AG20443 (cell line): ENCODE measurements around the gene ZBTB7C.

ENCODE experiments used
- DNase-seq: peaks from one replicate; pipeline ENCODE4 v3.0.0; 2012; ENCODE audit warnings: low spot score, mixed read lengths

ZBTB7C gene

DNA sequence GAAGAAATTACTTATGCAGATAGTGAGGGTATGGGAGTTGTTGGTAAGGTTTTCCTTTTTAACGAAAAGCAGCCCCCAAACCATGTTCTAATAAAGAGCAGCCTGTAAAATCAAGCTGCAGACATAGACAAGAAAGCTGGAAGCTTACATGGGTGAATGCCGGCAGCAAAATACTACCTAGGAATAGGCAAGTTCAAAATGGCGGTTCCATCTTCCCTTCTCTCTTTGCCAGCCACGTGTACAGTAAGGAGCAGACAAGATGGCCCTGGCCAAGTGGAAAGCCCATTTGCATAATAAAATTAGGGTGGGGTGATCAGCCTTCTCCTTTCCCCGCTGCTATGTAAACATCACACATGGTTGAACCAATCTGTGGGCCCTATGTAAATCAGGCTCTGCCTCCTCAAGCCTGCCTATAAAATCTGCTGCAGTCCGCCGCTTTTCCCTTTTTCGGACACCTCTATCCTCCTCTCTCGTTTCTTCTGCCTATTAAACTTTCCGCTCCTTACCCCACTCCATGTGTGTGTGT lies 155.0 kb downstream of the ZBTB7C start:
- no peak for DNase-seq

DNA sequence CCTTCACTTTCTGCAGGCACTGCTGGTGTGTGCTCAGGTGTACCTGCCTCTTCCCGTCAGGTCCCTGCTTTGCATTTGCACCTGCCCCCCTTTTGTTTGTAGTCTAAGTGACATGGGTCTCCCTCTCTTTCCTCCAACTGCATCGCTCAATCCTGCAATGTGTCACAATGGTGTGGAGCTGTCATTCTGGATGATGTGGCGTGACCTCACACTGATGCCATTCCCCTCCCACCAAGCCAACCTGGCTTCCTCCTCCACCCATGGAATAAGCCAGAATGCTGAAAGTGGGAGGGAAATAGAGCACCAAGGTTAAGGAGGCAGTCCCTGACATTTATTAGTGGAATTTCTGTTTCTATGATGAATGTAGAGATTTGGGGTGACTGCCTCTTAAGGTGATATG lies 156.7 kb downstream of the ZBTB7C start:
- DNase-seq = no peak

DNA sequence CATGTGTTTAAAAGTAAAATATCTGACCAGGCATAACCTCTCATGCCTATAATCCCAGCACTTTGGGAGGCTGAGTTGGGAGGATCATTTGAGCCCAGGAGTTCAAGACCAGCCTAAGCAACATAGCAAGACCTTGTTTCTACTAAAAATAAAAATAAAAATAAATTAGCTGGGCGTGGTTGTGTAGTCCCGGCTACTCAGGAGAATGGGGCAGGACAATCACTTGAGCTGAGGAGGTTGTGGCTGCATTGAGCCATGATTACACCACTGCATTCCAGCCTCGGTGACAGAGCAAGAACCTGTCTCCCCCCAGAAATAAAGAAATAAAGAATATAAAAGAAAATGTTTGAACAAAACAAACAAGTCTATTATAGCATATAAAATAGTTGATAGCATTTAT lies 158.3 kb downstream of the ZBTB7C start:
- DNase-seq = no peak

DNA sequence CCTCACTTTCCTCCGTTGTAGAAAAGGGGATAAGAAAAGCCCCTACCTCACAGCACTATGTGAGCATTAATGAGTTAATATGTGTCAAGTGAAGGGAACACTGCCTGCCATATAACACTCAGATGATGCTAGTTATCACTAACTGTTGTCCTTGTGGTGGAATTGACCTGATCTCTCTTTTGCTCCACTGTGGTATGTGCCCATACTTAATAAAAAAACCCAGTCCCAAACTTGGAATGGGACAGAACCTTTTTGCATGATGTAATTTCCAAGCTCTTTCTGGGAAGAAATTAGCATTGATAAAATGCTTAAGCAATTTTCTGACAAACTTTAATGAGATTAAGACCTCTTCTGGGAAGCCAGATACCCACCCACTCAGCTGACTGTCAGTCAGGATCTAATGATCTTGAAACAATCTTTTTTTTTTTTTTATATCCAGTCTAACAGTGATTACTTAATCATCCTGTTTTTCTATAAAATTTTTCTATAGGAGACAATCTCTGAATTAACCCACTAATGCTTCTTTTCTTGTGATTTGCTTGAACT lies 158.7 kb downstream of the ZBTB7C start:
- no peak for DNase-seq

DNA sequence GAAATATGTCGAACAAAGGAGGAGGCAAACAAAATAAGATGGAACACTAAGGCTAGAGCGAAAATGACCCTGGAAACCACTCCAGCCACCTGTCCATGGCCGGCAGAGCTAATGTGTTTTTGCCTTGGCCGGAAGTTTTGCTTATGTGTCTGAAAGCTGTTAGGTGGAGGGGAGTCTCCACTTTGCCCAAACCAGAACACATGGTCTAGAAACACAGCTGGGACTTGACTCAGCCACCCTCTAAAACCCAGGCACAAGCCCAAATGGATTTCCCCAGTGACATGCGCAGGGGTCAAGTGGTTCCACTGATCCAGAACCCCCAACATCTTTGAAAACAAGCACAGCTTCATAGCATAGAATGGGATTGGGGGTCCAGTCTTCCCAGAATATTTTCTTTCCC lies 159.3 kb downstream of the ZBTB7C start:
- DNase-seq = no peak

DNA sequence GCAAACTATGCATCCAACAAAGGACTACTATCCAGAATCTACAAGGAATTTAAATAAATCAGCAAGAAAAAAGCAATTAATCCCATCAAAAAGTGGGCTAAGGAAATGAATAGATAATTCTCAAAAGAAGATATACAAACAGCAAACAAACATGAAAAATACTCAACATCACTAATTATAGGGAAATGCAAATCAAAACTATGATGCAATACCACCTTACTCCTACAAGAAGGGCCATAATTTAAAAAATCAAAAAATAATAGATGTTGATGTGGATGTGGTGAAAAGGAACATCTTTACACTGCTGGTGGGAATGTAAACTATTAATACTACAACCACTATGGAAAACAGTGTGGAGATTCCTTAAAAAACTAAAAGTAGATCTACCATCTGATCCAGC lies 164.7 kb downstream of the ZBTB7C start:
- DNase-seq = no peak

DNA sequence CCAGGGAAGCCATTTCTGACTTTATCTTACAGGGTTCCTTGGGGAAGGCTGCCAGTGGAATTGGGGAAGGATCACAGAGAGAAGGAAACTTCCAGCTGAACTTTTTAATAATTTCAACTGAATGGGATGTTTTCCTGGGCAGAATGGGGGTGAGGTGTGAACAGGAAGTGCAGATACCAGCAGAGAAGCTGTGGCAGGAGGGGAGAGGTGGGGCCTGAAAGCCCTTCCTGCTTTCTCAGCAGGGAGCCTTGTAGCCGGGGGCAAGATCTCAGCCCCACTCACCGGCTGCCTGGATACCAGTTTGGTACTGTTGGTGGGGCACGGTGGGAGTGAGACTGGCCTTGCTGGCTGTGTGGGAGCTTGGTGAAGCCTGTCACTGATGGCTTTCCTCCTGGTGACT lies 170.5 kb downstream of the ZBTB7C start:
- DNase-seq = no peak

DNA sequence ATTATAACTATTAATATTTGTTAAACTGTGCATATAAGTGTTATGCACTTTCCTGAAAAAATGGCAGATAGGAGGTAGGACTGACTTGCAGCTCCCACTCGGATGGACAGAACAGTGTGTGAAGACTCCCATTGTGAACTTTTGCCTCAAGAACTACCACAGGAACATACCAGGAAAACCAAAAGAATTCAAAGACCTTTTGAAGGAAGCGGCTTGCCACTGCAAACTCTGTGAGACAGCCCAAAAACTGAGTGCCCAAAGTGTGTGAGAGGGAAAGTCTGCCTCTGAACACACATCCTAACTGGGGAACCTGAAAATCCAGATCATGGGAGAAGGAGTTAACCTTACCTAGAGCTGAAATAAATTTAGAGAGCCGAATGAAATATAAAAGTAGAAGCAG lies 171.0 kb downstream of the ZBTB7C start:
- no peak for DNase-seq

DNA sequence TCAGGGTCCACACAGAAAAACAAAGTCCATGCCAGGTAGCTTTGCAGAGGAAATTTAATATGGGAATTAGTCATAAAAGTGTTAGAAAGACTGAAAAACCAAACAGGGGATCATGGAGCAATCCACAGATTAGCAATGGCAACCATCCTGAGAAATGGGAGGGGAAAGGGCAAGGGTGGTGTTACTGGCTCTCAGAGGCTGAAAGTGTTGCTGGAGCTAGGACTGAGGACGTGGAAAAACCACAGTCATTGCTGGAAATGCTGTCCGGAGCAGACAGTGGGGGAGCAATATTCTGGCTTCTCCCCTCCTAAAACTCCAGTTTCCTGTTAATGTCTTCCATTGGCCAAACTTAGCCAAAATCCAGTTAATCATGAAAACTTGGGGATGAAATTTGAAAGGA lies 172.4 kb downstream of the ZBTB7C start:
- no peak for DNase-seq

DNA sequence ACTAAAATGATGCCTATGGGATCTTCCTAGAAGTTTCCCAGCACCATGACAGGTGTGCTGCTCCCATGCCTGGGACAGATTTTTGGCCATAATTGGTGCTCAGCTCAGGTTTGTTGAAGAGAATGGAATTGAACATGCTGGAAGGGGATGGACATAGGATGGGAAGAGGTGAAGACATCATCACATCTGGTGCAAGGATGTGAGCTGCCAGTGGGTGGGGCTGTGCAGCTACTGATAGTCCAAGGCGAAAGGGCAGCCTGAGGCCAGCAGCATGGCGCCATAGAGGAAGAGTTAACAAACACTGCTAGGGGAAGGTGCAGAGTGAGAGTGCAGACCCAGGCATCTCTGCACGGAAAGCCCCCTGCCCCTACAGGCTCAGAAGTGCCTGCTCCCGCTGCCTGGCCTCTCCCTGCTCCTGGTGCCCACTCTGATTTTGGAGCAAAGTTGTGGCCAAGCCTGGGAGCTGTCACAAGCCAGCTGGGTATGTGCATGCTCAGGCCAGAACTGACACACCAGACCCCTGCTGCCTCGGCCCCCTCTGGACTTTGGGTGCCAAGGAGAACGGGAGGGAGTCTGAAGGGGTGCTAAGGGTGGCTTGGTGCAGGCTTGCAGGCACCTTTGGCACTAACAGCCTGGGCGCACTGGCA lies 178.6 kb downstream of the ZBTB7C start:
- peak; percentile 84 for DNase-seq

DNA sequence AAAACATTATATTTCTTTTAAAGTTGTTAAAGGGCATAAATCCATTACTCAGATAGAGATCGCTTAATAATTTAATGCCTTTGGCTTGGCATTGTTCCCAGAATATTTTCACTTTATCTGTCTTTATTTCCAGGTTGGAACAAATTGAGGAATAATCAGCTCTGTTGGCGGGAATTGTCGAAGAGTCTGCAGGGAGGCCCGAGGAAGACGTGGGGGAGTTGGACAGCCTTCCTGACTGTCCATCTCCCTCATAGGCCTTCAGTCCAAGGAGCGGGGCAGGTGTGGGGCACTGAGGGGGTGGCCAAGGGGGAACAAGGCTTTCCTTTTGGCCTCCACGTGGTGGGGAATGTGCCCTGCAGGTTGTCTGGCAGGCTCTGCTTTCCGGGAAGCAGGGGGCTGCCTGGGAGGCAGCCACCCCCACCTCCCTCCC lies 179.6 kb downstream of the ZBTB7C start:
- no peak for DNase-seq

DNA sequence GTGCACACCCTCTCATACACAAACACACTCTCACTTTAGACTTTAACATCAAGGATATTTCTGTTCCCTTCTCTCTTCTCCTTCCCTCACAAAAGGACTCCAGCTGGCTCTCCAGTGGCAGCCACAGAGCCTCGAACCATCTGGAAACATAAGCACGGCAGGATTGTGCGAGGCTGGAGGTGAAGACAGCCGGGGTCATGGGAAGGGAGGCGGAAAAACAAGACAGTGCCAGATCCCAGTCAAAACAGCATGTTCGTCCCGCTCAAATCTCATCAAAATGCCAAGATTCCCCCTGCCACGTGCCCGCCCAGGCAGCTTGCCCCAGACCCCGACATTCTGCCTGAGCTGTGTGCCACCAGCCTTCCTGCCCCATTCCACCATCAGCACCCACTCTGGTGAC lies 180.3 kb downstream of the ZBTB7C start:
- DNase-seq = no peak

DNA sequence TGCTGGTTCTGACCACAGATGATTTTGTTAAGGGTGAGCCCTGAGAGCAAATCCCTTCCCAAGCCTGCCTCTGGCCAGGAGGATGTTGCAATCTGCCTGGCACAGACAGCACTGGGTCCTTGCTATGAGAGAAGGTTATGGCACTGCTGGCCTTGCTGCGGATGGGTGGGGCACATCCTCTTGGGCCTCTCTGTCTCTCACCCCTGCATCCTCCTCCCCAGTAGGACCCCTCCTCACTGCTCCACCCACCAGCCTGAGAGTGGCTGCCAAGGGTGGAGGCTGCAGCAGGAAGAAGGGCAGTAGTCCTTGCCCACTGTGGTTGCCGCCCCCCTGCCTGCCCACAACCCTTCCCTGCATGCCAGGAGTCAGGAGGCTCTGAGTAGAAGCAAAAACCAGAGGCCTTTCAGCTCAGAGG lies 180.9 kb downstream of the ZBTB7C start:
- DNase-seq = peak; percentile 38

DNA sequence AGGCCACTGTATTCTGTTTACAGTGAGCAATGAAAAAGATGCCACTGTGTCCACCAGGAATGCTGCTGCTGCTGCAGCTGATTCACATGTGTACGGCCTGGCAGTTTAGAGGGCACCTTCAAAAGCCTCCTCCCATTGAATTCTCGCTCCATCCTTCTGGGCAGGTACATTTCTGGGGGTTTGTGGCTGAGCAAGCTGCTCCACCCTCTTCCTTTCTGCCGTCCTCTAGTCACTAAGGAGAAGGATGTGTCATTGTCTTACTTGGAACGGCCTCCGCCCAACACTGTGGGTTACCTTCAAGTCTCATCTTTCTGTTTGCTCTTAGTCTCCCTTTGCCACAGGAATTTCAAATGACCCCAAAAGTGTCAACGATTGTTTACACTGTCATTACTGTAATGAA lies 182.0 kb downstream of the ZBTB7C start:
- no peak for DNase-seq

DNA sequence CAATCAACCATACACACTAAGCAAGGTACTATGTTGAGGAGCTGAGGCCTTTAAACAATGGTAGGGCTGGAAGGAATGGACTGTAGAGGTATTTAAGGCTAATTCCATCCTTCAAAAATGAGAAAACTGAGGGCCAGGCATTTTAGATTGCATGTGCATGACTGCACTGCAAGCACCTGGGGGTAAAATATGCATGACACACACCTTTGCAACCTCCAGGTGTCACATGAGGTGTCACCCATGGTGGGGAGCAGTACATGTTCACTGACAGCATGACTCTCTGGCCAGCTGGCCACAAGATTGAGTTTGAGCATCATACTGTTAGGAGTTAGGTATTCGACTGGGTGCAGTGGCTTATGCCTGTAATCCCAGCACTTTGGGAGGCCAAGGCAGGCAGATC lies 182.8 kb downstream of the ZBTB7C start:
- no peak for DNase-seq

DNA sequence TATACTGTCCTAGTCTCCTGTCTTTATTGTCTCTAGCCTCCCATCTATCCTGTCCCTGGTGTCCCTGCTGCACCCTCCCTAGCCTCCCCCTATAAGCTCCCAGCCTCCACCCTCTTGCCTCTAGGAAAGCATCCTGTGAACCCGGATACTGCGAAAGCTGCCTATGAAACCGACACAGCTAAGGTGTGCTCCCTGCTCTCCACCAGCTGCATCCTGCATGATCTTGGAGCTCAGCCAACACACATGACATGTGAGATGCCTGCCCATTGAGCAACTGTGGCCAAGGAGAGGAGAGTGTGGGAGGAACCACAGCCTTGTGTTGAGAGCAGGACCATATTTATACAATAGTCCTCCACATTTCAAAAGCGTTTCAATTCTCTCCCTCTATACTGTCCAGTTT lies 187.1 kb downstream of the ZBTB7C start:
- no peak for DNase-seq

DNA sequence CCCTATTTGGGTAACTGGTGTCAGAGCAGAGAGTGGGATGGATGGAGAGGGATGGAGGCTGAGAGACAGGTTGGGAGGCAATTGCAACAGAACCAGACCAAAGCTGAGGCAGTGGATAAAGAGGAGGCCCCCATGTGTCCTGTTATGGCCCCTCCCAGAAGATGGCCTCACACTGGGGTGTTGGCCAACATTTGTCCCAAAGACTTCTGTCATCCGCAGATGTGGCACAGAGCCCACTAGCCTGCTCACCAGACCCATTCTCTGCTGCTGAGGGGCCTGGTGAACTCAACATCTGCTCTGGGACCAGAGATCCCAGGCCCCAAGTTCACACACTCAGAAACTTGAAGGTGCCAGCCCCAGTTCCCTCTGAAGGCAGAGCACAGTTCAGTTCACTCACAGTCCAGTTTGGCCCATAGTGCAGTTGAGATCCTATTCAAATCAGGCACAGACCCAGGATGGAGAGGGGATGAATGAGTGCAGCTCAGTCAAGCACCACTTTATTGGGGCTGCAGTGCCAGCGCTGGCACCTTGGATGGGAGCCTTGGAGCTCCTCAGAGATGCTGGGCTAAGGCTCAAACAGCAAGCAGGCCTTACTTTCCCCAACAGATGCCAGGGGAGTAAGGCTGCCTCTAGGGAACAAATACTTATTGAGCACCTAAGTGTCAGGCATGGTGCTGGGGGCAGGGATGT lies 189.2 kb downstream of the ZBTB7C start:
- DNase-seq = no peak

DNA sequence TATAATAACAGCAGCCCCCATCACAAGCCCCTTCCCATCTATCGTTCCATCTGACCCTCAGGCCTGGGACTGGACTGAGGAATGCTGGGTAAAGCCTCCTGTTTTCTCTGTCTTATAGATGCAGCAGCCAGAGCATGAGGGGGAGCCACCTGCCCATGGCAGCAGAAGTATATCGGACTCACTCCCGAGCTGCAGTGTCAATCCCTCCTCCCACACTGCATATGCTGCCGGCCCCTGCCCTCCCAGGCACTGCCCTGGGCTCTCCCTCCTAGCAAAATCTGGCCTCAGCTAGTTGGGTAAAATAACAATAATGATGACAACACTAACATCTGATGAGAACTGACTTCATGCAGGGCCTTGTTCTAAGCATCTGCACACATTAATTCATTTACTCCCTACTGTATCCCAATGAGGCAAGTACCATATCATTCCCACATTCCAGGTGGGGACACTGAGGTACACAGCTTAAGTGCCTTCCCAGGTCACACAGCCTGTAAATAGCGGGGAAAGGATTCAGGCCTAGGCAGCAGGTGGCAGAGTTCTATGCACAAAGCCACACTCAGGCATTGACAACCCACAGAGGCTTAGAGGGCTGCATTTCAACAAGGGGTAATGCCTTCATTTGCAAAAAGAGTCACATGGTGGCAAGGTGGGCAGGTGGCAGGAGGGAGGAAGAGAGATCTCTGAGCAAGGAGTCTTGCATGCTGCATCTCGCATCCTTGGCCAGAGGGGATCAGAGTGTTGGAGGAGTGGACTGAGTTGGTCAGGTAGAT lies 190.0 kb downstream of the ZBTB7C start:
- DNase-seq = no peak

DNA sequence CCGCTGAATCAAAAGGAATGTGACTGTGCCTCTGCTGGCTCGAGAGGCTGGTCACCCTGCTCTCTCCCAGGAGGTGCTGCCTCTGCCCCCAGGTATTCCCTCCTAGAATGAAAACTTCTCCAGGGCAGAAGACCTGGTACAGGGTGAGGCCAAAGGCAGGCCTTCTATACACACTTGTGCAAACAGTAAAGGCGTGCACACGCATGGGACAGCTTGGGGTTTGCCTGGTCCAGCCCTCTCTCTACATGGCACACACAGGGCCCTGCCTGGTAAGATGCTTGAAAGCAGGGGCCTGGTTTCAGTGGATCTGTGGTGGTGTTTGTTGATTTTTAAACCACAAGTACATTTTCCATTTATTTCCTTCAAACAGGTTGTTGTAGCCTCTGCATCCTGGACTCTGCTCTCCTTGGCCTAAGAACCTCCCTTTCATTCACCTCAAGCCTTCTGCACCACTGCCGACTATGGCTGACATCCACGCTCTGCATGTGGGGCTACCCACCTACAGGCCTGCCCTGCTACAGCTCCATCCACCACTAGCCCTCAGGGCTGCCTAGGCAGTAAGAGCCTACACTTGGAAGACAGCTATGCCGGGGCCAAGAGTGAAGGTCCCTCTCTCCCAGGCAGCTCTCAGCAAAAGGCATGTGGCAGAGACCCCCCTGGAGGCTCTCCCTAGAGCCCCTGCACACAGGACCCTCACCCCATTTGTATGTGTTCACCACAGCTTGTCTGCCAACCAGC lies 190.7 kb downstream of the ZBTB7C start:
- no peak for DNase-seq

DNA sequence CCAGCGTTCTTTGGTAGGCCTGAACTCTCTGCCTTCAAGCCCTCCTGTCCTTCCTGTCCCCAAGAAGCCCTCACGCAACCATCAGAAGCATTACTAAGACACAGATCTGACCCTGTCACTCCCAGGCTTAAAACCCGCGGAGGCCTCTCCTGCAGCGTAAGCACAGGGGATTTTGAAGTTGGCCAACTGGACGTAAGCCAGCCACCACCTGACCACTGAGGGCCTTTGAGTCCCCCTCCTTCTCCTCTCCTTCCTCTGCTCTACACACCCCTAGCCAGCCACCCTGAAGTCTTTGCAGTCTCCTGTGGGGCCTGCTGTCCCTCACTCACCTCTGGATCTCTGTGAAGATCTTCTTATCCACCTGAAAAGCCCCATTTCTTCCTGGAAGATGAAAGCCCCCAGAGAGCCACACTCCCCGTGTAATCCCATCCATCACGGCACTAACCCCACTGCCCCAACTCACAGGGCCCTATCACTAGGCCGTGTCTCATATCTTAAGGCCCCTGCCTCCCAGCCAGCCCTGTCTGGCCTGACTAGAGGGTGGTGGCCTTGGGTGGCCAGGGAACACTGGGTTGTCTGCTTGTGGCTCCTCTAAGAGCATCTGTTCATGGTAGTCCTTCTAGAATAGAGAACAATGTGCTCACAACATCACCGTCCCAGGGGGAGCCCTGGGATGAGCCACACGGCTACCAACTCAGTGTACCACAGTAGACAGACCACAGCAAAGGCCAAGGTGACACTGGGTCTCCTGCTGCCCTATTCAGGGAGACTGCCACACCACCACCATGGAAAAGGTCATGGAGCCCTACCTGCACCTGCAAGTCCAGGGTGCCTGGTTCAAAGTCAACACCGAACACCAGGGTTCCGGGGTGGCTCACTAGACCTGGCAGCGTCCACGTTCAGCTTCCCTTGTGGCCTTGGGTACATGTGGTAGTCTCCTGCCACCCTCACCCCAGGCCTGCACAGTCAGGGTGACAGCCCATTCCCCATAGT lies 191.6 kb downstream of the ZBTB7C start:
- no peak for DNase-seq
